ENCODE results near the gene ALLC.

Gene ALLC

GRCh38 chr2:3708576-3708975, 50.6 kb downstream of the ALLC start:
- FAIRE-seq (no peak), DNase-seq (ENCODE audit: insufficient read length, low spot score) (no peak)
- no peak for TF ChIP-seq SPI1 (IDR thresholded peaks at IDR 0.05; ENCODE audit: low read depth, low read length)
- TF ChIP-seq POU2F2 (IDR thresholded peaks at IDR 0.05; ENCODE audit: low read depth, low read length) = no peak
- no peak for TF ChIP-seq POLR2A (IDR thresholded peaks at IDR 0.05; ENCODE audit: low read depth, low read length)
- no peak for TF ChIP-seq POLR2AphosphoS5 (IDR thresholded peaks at IDR 0.05; ENCODE audit: low read depth, low read length)
- no peak for TF ChIP-seq PAX5 (IDR thresholded peaks at IDR 0.05; ENCODE audit: insufficient read depth, low read length, severe bottlenecking)
- TF ChIP-seq TAF1 (IDR thresholded peaks at IDR 0.05; ENCODE audit: low read depth, low read length) = no peak

- FAIRE-seq (no peak), DNase-seq (ENCODE audit: insufficient read length, low spot score) (no peak)
- TF ChIP-seq SPI1 (IDR thresholded peaks at IDR 0.05; ENCODE audit: low read depth, low read length) = no peak
- TF ChIP-seq POLR2A (IDR thresholded peaks at IDR 0.05; ENCODE audit: low read depth, low read length) = no peak
- TF ChIP-seq TAF1 (IDR thresholded peaks at IDR 0.05; ENCODE audit: low read depth, low read length) = no peak
- TF ChIP-seq PAX5 (IDR thresholded peaks at IDR 0.05; ENCODE audit: insufficient read depth, low read length, severe bottlenecking) = no peak
- TF ChIP-seq POLR2AphosphoS5 (IDR thresholded peaks at IDR 0.05; ENCODE audit: low read depth, low read length) = no peak
- TF ChIP-seq POU2F2 (IDR thresholded peaks at IDR 0.05; ENCODE audit: low read depth, low read length) = no peak
These were observed 51.2 kb downstream of the ALLC start for GRCh38 chr2:3709225-3709624.

- no peak for DNase-seq (ENCODE audit: insufficient read length, low spot score)
- TF ChIP-seq TAF1 (IDR thresholded peaks at IDR 0.05; ENCODE audit: low read depth, low read length) = no peak
- TF ChIP-seq POLR2AphosphoS5 (IDR thresholded peaks at IDR 0.05; ENCODE audit: low read depth, low read length) = no peak
- TF ChIP-seq POU2F2 (IDR thresholded peaks at IDR 0.05; ENCODE audit: low read depth, low read length) = no peak
- TF ChIP-seq SPI1 (IDR thresholded peaks at IDR 0.05; ENCODE audit: low read depth, low read length) = no peak
- TF ChIP-seq PAX5 (IDR thresholded peaks at IDR 0.05; ENCODE audit: insufficient read depth, low read length, severe bottlenecking) = no peak
- no peak for TF ChIP-seq POLR2A (IDR thresholded peaks at IDR 0.05; ENCODE audit: low read depth, low read length)
- FAIRE-seq = no peak
These were observed 54.4 kb downstream of the ALLC start for GRCh38 chr2:3712424-3712823.

- no peak for FAIRE-seq
- no peak for DNase-seq (ENCODE audit: insufficient read length, low spot score)
- TF ChIP-seq POU2F2 (IDR thresholded peaks at IDR 0.05; ENCODE audit: low read depth, low read length) (no peak), SPI1 (IDR thresholded peaks at IDR 0.05; ENCODE audit: low read depth, low read length) (no peak), POLR2A (IDR thresholded peaks at IDR 0.05; ENCODE audit: low read depth, low read length) (no peak), POLR2AphosphoS5 (IDR thresholded peaks at IDR 0.05; ENCODE audit: low read depth, low read length) (no peak), TAF1 (IDR thresholded peaks at IDR 0.05; ENCODE audit: low read depth, low read length) (no peak), PAX5 (IDR thresholded peaks at IDR 0.05; ENCODE audit: insufficient read depth, low read length, severe bottlenecking) (no peak)
These were observed 55.0 kb downstream of the ALLC start for GRCh38 chr2:3712831-3713503.

GRCh38 chr2:3718679-3719078, 60.7 kb downstream of the ALLC start:
- FAIRE-seq (no peak), DNase-seq (ENCODE audit: insufficient read length, low spot score) (no peak)
- TF ChIP-seq POLR2A (IDR thresholded peaks at IDR 0.05; ENCODE audit: low read depth, low read length) = no peak
- TF ChIP-seq TAF1 (IDR thresholded peaks at IDR 0.05; ENCODE audit: low read depth, low read length) = no peak
- no peak for TF ChIP-seq PAX5 (IDR thresholded peaks at IDR 0.05; ENCODE audit: insufficient read depth, low read length, severe bottlenecking)
- TF ChIP-seq POU2F2 (IDR thresholded peaks at IDR 0.05; ENCODE audit: low read depth, low read length) = no peak
- no peak for TF ChIP-seq POLR2AphosphoS5 (IDR thresholded peaks at IDR 0.05; ENCODE audit: low read depth, low read length)
- no peak for TF ChIP-seq SPI1 (IDR thresholded peaks at IDR 0.05; ENCODE audit: low read depth, low read length)

GRCh38 chr2:3725002-3725401, 67.0 kb downstream of the ALLC start:
- FAIRE-seq = no peak
- TF ChIP-seq POU2F2 (IDR thresholded peaks at IDR 0.05; ENCODE audit: low read depth, low read length) (no peak), TAF1 (IDR thresholded peaks at IDR 0.05; ENCODE audit: low read depth, low read length) (no peak), SPI1 (IDR thresholded peaks at IDR 0.05; ENCODE audit: low read depth, low read length) (no peak), POLR2A (IDR thresholded peaks at IDR 0.05; ENCODE audit: low read depth, low read length) (no peak), POLR2AphosphoS5 (IDR thresholded peaks at IDR 0.05; ENCODE audit: low read depth, low read length) (no peak), PAX5 (IDR thresholded peaks at IDR 0.05; ENCODE audit: insufficient read depth, low read length, severe bottlenecking) (no peak)

GRCh38 chr2:3725458-3726250, 67.7 kb downstream of the ALLC start:
- FAIRE-seq (no peak), DNase-seq (ENCODE audit: insufficient read length, low spot score) (no peak)
- TF ChIP-seq TAF1 (IDR thresholded peaks at IDR 0.05; ENCODE audit: low read depth, low read length) = no peak
- TF ChIP-seq PAX5 (IDR thresholded peaks at IDR 0.05; ENCODE audit: insufficient read depth, low read length, severe bottlenecking) = no peak
- TF ChIP-seq POLR2AphosphoS5 (IDR thresholded peaks at IDR 0.05; ENCODE audit: low read depth, low read length) = no peak
- TF ChIP-seq POU2F2 (IDR thresholded peaks at IDR 0.05; ENCODE audit: low read depth, low read length) = no peak
- TF ChIP-seq SPI1 (IDR thresholded peaks at IDR 0.05; ENCODE audit: low read depth, low read length) = no peak
- no peak for TF ChIP-seq POLR2A (IDR thresholded peaks at IDR 0.05; ENCODE audit: low read depth, low read length)

More at GRCh38 chr2:3725002-3725401, 67.0 kb downstream of the ALLC start:
- no peak for DNase-seq (ENCODE audit: insufficient read length, low spot score)

GRCh38 chr2:3726511-3726910, 68.5 kb downstream of the ALLC start:
- TF ChIP-seq PAX5 (IDR thresholded peaks at IDR 0.05; ENCODE audit: insufficient read depth, low read length, severe bottlenecking) (no peak), POLR2A (IDR thresholded peaks at IDR 0.05; ENCODE audit: low read depth, low read length) (no peak), TAF1 (IDR thresholded peaks at IDR 0.05; ENCODE audit: low read depth, low read length) (no peak), POLR2AphosphoS5 (IDR thresholded peaks at IDR 0.05; ENCODE audit: low read depth, low read length) (no peak), POU2F2 (IDR thresholded peaks at IDR 0.05; ENCODE audit: low read depth, low read length) (no peak)
- DNase-seq (ENCODE audit: insufficient read length, low spot score) (no peak), FAIRE-seq (no peak)

GRCh38 chr2:3727397-3728045, 69.5 kb downstream of the ALLC start:
- no peak for FAIRE-seq
- TF ChIP-seq POLR2AphosphoS5 (IDR thresholded peaks at IDR 0.05; ENCODE audit: low read depth, low read length) = no peak
- TF ChIP-seq POU2F2 (IDR thresholded peaks at IDR 0.05; ENCODE audit: low read depth, low read length) = no peak
- no peak for TF ChIP-seq PAX5 (IDR thresholded peaks at IDR 0.05; ENCODE audit: insufficient read depth, low read length, severe bottlenecking)
- TF ChIP-seq TAF1 (IDR thresholded peaks at IDR 0.05; ENCODE audit: low read depth, low read length) = no peak
- no peak for TF ChIP-seq POLR2A (IDR thresholded peaks at IDR 0.05; ENCODE audit: low read depth, low read length)
- TF ChIP-seq SPI1 (IDR thresholded peaks at IDR 0.05; ENCODE audit: low read depth, low read length) = no peak
- no peak for DNase-seq (ENCODE audit: insufficient read length, low spot score)
